K562 (cell line): ENCODE measurements around the gene NAV2. TPM values are rescaled to one million over a fixed set of nuclear protein-coding genes. Genes with fewer than 3 reads are reported as not detected.
A peak's percentile ranks its signal among the peaks of the same experiment; 100 is the strongest.

Experiments
- ATAC-seq: fragments of 200-7000 bp; cut with Tn5 transposase; 3 replicates; pipeline ENCODE4 v1.9.1; 2020; ENCODE audit warnings: moderate library complexity
- BruUV-seq: library from RNA; stranded (reverse); fragments of 400-500 nt; replicated peaks from 2 replicates; lab custom pipeline; 2021; lab: Mats Ljungman, UMichigan
- CTCF ChIA-PET: fragments of 300-600 bp; formaldehyde crosslinking; extraction: SDS; loops from one replicate; lab custom pipeline; 2021; ENCODE audit warnings: low intra/inter-chr PET ratio; lab: Yijun Ruan, JAX
- POLR2A ChIA-PET: fragments of 300-600, 350-650 bp; sonication (Branson Sonifier 250); formaldehyde crosslinking; extraction: SDS; loops from one replicate; lab custom pipeline; 2021; ENCODE audit warnings: antibody characterized with exemption, inconsistent platforms; lab: Yijun Ruan, JAX
- DNase-seq, 4 experiments: peaks; one replicate each; pipeline versions ENCODE4 v3.0.0 to v3.0.0-alpha.2; 2011 to 2018; ENCODE audit warnings: low spot score in 3 of 4, mixed read lengths in 3 of 4; ENCODE audit errors: extremely low read depth in 1 of 4
- FAIRE-seq: peaks from 2 replicates; lab custom pipeline; 2011; peaks lifted over from hg19 to GRCh38; lab: Jason Lieb, UNC
- H2AFZ ChIP-seq: 2 replicates; pipeline ENCODE4 v1.6.0; 2011; ENCODE audit warnings: low read depth, low read length, control low read depth, inconsistent platforms
- H3K27ac ChIP-seq: fragments of 200-600 bp; 3 replicates; pipeline ENCODE4 v1.8.0; 2011; ENCODE audit warnings: low read depth, mild to moderate bottlenecking, control low read depth, inconsistent platforms, low read length, moderate library complexity, mixed read lengths; ENCODE audit errors: extremely low read depth
- H3K27me3 ChIP-seq, 2 experiments: fragments of 300-600 bp in 1 of 2; 2 replicates in 1 of 2; 3 replicates in 1 of 2; pipeline versions ENCODE4 v1.6.0 to v1.8.0; 2011; ENCODE audit warnings: inconsistent platforms in 2 of 2, low read length in 2 of 2, mild to moderate bottlenecking in 1 of 2, mixed read lengths in 1 of 2, moderate library complexity in 1 of 2; ENCODE audit not compliant: control insufficient read depth in 2 of 2, insufficient read depth in 2 of 2
- H3K36me3 ChIP-seq: fragments of 300-600 bp; 3 replicates; pipeline ENCODE4 v1.8.0; 2011; ENCODE audit warnings: mild to moderate bottlenecking, low read length, inconsistent platforms; ENCODE audit not compliant: control insufficient read depth, insufficient read depth
- H3K4me1 ChIP-seq, 2 experiments: fragments of 200-600 bp in 1 of 2; replicated peaks in 1 of 2; 2 replicates in 1 of 2; 3 replicates in 1 of 2; pipeline versions ENCODE4 v1.5.1 to v1.8.0; 2011; ENCODE audit warnings: inconsistent platforms in 2 of 2, low read length in 2 of 2, mild to moderate bottlenecking in 1 of 2, mixed read lengths in 1 of 2, moderate library complexity in 1 of 2; ENCODE audit not compliant: control insufficient read depth in 2 of 2, insufficient read depth in 2 of 2
- H3K4me2 ChIP-seq: 2 replicates; pipeline ENCODE4 v1.6.1; 2011; ENCODE audit warnings: low read length, control low read depth, inconsistent platforms, mixed read lengths; ENCODE audit not compliant: insufficient read depth
- H3K4me3 ChIP-seq: fragments of 200-600 bp; sonication (generic), shearing (Covaris generic); 2 replicates; pipeline ENCODE4 v1.5.1; 2016; ENCODE audit warnings: control low read depth, inconsistent platforms
- H3K79me2 ChIP-seq: fragments of 200-600 bp; 3 replicates; pipeline ENCODE4 v1.8.0; 2011; ENCODE audit warnings: low read length, inconsistent platforms; ENCODE audit not compliant: control insufficient read depth, insufficient read depth
- H3K9ac ChIP-seq, 2 experiments: 2 replicates each; pipeline versions ENCODE4 v1.6.0 to v1.6.1; 2011; ENCODE audit warnings: low read depth in 2 of 2, low read length in 2 of 2, control low read depth in 1 of 2, inconsistent platforms in 1 of 2, mild to moderate bottlenecking in 1 of 2, mixed read lengths in 1 of 2; ENCODE audit not compliant: insufficient read depth in 1 of 2
- H3K9me1 ChIP-seq: one replicate; pipeline ENCODE4 v1.6.0; 2011; ENCODE audit warnings: inconsistent platforms, mild to moderate bottlenecking, low read length, moderate library complexity; ENCODE audit not compliant: control insufficient read depth, insufficient read depth
- H3K9me3 ChIP-seq: replicated peaks from 2 replicates; pipeline ENCODE4 v1.5.1; 2011; ENCODE audit warnings: low read depth, low read length, inconsistent platforms; ENCODE audit not compliant: control insufficient read depth, insufficient read depth
- H4K20me1 ChIP-seq: replicated peaks from 2 replicates; pipeline ENCODE4 v1.6.1; 2011; ENCODE audit warnings: low read length, inconsistent platforms, mixed read lengths; ENCODE audit not compliant: control insufficient read depth, insufficient read depth
- CHD1 ChIP-seq: fragments of 200-600 bp; sonication (generic); IDR thresholded peaks from one replicate; pipeline ENCODE4 v1.6.1; 2012; ENCODE audit warnings: mild to moderate bottlenecking, moderate library complexity, low read length, inconsistent platforms
- KLF13 ChIP-seq: fragments of 450-650 bp; IDR thresholded peaks from 2 replicates; pipeline ENCODE4 v1.6.1; 2016; ENCODE audit warnings: missing genetic modification characterization, low read depth, mild to moderate bottlenecking, missing compliant biosample characterization, moderate library complexity, borderline replicate concordance
- MEIS2 ChIP-seq: fragments of 450-650 bp; IDR thresholded peaks from 2 replicates; pipeline ENCODE4 v1.6.1; 2014; ENCODE audit warnings: mild to moderate bottlenecking; ENCODE audit not compliant: partially characterized antibody
- TEAD1 ChIP-seq, 2 experiments: fragments of 450-650 bp in 1 of 2; sonication (generic) in 1 of 2; formaldehyde crosslinking; IDR thresholded peaks; 2 replicates each; pipeline versions ENCODE4 v1.4.0 to v1.8.0; 2020 to 2022; ENCODE audit warnings: mild to moderate bottlenecking in 2 of 2, missing genetic modification reagents in 1 of 2
- ZNF165 ChIP-seq: fragments of 250-450 bp; sonication (Bioruptor Pico); IDR thresholded peaks from 2 replicates; pipeline ENCODE4 v1.4.0; 2020; ENCODE audit warnings: borderline replicate concordance
- ZNF778 ChIP-seq: fragments of 450-650 bp; formaldehyde crosslinking; IDR thresholded peaks from 2 replicates; pipeline ENCODE4 v1.4.0; 2020; ENCODE audit warnings: mild to moderate bottlenecking, moderate library complexity
- WGBS: fragments of 100-300 bp; shearing (Covaris generic); methylation state at CpG from one replicate; pipeline ENCODE4 v1.1.6; 2016; ENCODE audit warnings: low coverage, mixed read lengths; ENCODE audit not compliant: insufficient coverage; ENCODE audit errors: missing lambda C conversion rate; 5-methylcytosine and 5-hydroxymethylcytosine counted together
- in situ Hi-C: fragments of 300-500 bp; cut with MboI; formaldehyde crosslinking; loops from 4 replicates; pipeline ENCODE4 v1.15.0; 2018; ENCODE audit warnings: inconsistent platforms, mixed read lengths
- intact Hi-C: fragments of 100-400 bp; cut with micrococcal nuclease; formaldehyde crosslinking; loops from 2 replicates; pipeline ENCODE4 v1.14.2; 2022
- polyA plus RNA-seq, 8 experiments: library from polyadenylated mRNA; depleted of rRNA in 4 of 8; stranded (reverse) in 5 of 8; unstranded in 3 of 8; fragments of >200 nt; fragmentation: Nextera tagmentation in 2 of 8; fragmentation: Illumina TruSeq in 1 of 8; extraction: Ambion mirVana in 2 of 8; extraction: Trizol in 1 of 8; gene quantifications; 2 replicates each; pipeline versions ENCODE4 v1.2.1 to v1.2.3, GENCODE V29; 2011 to 2014; ENCODE audit warnings: inconsistent platforms in 1 of 8, missing spikeins in 1 of 8
- total RNA-seq, 7 experiments: library from RNA; depleted of rRNA in 6 of 7; stranded (reverse); fragments of >200 nt in 6 of 7; fragmentation: Illumina TruSeq in 2 of 7; extraction: Trizol in 2 of 7; gene quantifications; 2 replicates each; pipeline versions ENCODE4 v1.2.1 to v1.2.3, GENCODE V29; 2011 to 2021; ENCODE audit warnings: low replicate concordance in 1 of 7
- TF ChIP-seq, protein P1 (sequence below): fragments of 450-650 bp; IDR thresholded peaks from 2 replicates; pipeline ENCODE4 v1.6.1; 2018; ENCODE audit warnings: mild to moderate bottlenecking, low read depth; ENCODE audit not compliant: partially characterized antibody
- TF ChIP-seq, protein P2 (sequence below), 2 experiments: fragments of 150-350 bp in 1 of 2; IDR thresholded peaks; 2 replicates each; pipeline ENCODE4 v1.6.1; 2012 to 2016; ENCODE audit warnings: low read depth in 2 of 2, low read length in 2 of 2, mild to moderate bottlenecking in 1 of 2, moderate library complexity in 1 of 2
- TF ChIP-seq, protein P3 (sequence below): fragments of 450-650 bp; IDR thresholded peaks from 2 replicates; pipeline ENCODE4 v1.6.1; 2016; ENCODE audit warnings: low read depth, mild to moderate bottlenecking, moderate library complexity

NAV2 gene
- total and polyA plus RNA-seq, 9 of the 15 experiments (the other 6 are each of a cell fraction or from before 2014, with no cell fraction given), result 0.03 to 0.35 (median 0.05) TPM

DNA sequence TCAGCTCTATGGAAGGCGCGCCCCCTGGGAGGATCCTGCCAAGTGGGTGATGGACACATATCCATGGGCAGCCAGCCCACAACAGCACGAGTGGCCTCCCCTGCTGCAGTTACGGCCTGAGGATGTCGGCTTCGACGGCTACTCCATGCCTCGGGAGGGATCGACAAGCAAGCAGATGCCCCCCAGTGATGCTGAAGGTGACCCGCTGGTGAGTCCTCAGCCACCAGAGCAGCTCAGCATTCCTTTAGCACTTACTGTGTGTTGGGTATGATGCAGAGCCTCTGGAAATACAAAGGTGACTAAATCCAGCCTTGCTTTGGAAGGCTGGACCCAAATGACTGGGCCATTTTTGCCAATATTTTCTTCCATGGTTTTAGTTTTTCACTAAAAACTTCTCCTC, 402.0 kb downstream of the NAV2 start:
- Histone ChIP-seq H3K27ac (no peak overlapping the region), H3K79me2 (no peaks in the 10 kb centered on the region), H3K27me3 (peaks cover 0 to 6% of the 10 kb centered on the region in 2 experiments; a peak in 1 of 5 replicates), H4K20me1 (no peaks in the 10 kb centered on the region; the same call in 1 of the 2 replicates), H3K4me1 (peaks cover 17 to 24% of the 10 kb centered on the region in 2 experiments), H3K9me3 (no peaks in the 10 kb centered on the region), H3K9ac (no peak overlapping the region), H3K36me3 (no peaks in the 10 kb centered on the region), H3K4me2 (no peak overlapping the region), H2AFZ (0 out of 2 replicates have a peak overlapping the region, but pooled peaks have one; percentile 1), H3K4me3 (no peak overlapping the region), H3K9me1 (no peaks in the 10 kb centered on the region)
- ChIA-PET POLR2A (interaction anchor here (0.6 to 1.6 kb wide), 3 partner anchors 9 to 733 kb away, joined by 3 to 8 read pairs (median 6); no protein-coding TSS in a partner anchor), CTCF (no interaction called here)
- TF ChIP-seq, protein P1, sequence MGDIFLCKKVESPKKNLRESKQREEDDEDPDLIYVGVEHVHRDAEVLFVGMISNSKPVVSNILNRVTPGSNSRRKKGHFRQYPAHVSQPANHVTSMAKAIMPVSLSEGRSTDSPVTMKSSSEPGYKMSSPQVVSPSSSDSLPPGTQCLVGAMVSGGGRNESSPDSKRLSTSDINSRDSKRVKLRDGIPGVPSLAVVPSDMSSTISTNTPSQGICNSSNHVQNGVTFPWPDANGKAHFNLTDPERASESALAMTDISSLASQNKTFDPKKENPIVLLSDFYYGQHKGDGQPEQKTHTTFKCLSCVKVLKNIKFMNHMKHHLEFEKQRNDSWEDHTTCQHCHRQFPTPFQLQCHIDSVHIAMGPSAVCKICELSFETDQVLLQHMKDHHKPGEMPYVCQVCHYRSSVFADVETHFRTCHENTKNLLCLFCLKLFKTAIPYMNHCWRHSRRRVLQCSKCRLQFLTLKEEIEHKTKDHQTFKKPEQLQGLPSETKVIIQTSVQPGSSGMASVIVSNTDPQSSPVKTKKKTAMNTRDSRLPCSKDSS, result no peak
- TF ChIP-seq, protein P2, sequence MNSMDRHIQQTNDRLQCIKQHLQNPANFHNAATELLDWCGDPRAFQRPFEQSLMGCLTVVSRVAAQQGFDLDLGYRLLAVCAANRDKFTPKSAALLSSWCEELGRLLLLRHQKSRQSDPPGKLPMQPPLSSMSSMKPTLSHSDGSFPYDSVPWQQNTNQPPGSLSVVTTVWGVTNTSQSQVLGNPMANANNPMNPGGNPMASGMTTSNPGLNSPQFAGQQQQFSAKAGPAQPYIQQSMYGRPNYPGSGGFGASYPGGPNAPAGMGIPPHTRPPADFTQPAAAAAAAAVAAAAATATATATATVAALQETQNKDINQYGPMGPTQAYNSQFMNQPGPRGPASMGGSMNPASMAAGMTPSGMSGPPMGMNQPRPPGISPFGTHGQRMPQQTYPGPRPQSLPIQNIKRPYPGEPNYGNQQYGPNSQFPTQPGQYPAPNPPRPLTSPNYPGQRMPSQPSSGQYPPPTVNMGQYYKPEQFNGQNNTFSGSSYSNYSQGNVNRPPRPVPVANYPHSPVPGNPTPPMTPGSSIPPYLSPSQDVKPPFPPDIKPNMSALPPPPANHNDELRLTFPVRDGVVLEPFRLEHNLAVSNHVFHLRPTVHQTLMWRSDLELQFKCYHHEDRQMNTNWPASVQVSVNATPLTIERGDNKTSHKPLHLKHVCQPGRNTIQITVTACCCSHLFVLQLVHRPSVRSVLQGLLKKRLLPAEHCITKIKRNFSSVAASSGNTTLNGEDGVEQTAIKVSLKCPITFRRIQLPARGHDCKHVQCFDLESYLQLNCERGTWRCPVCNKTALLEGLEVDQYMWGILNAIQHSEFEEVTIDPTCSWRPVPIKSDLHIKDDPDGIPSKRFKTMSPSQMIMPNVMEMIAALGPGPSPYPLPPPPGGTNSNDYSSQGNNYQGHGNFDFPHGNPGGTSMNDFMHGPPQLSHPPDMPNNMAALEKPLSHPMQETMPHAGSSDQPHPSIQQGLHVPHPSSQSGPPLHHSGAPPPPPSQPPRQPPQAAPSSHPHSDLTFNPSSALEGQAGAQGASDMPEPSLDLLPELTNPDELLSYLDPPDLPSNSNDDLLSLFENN (IDR thresholded peaks at IDR 0.05; ENCODE audit: low read depth in 2 of 2, low read length in 2 of 2), result no peak
- no peak for TF ChIP-seq ZNF778 (CRISPR knock-in tag)
- TF ChIP-seq CHD1, result no peak
- no peak for TF ChIP-seq MEIS2
- TF ChIP-seq KLF13 (tag), result no peak
- no peak for TF ChIP-seq ZNF165 (CRISPR knock-in tag)
- TF ChIP-seq, protein P3, sequence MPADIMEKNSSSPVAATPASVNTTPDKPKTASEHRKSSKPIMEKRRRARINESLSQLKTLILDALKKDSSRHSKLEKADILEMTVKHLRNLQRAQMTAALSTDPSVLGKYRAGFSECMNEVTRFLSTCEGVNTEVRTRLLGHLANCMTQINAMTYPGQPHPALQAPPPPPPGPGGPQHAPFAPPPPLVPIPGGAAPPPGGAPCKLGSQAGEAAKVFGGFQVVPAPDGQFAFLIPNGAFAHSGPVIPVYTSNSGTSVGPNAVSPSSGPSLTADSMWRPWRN, result no peak
- no peak for TF ChIP-seq TEAD1 (CRISPR knock-in tag; IDR thresholded peaks at IDR 0.05)
- no TSS peak for BruUV-seq
- DNase-seq, result no peak
- ATAC-seq, result no peak
- in situ Hi-C loops (no loop called here), intact Hi-C loops (loop anchor here (5.0 kb wide), 2 partner anchors 47 to 77 kb away; no protein-coding TSS in a partner anchor)
- FAIRE-seq, result no peak
- WGBS, result 55% methylated on average over 10 of the region's 10 CpGs
